Measurements from ENCODE around the gene LANCL2. TPM values are rescaled to one million over a fixed set of nuclear protein-coding genes. Genes with fewer than 3 reads are reported as not detected.

Gene LANCL2
- total RNA-seq, 4 donors from 2014 or later: 6.4 to 12.8 (median 9.7) TPM

DNA sequence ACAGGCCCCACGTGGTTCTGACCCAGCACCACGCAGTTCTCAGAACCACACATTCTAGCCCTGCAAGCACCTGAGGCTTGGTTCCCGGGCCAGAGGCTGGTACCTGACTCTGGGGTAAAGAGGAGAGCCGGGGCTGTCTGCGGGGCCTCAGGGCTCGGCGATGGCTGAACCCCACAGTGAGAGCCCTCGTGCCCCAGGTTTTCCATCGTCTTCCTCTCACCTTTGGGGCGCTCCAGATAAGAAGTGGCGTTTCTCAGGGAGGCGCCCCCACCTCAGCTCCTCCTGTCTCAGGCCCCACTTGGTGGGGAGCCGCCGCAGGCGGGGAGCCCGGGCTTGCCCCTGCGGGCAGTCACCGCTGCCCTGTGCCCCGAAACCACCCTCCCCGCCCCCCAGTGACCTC, 2.2 kb upstream of the LANCL2 start:
- peaks cover 0 to 9% (median 0%) of the 10 kb centered on the region in 4 donors for H3K27me3 ChIP-seq
- TF ChIP-seq, protein P1, sequence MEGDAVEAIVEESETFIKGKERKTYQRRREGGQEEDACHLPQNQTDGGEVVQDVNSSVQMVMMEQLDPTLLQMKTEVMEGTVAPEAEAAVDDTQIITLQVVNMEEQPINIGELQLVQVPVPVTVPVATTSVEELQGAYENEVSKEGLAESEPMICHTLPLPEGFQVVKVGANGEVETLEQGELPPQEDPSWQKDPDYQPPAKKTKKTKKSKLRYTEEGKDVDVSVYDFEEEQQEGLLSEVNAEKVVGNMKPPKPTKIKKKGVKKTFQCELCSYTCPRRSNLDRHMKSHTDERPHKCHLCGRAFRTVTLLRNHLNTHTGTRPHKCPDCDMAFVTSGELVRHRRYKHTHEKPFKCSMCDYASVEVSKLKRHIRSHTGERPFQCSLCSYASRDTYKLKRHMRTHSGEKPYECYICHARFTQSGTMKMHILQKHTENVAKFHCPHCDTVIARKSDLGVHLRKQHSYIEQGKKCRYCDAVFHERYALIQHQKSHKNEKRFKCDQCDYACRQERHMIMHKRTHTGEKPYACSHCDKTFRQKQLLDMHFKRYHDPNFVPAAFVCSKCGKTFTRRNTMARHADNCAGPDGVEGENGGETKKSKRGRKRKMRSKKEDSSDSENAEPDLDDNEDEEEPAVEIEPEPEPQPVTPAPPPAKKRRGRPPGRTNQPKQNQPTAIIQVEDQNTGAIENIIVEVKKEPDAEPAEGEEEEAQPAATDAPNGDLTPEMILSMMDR (IDR thresholded peaks at IDR 0.05): no peak
- no peak for TF ChIP-seq POLR2A (IDR thresholded peaks at IDR 0.05)
- H3K9me3 ChIP-seq: no peaks in the 10 kb centered on the region
- DNase-seq: no peak
- peaks cover 8 to 23% (median 14%) of the 10 kb centered on the region in 3 donors for H3K4me1 ChIP-seq
- H3K36me3 ChIP-seq: no peaks in the 10 kb centered on the region
- H3K27ac ChIP-seq: no peak overlapping the region
- 87% methylated on average over 5 of the region's 20 CpGs; no CpG with 5 or more reads in 1 of the 2 donors for WGBS, 2 donors
- no peak overlapping the region for H3K4me3 ChIP-seq
- intact Hi-C loops (cut with DNase I): no loop called here

DNA sequence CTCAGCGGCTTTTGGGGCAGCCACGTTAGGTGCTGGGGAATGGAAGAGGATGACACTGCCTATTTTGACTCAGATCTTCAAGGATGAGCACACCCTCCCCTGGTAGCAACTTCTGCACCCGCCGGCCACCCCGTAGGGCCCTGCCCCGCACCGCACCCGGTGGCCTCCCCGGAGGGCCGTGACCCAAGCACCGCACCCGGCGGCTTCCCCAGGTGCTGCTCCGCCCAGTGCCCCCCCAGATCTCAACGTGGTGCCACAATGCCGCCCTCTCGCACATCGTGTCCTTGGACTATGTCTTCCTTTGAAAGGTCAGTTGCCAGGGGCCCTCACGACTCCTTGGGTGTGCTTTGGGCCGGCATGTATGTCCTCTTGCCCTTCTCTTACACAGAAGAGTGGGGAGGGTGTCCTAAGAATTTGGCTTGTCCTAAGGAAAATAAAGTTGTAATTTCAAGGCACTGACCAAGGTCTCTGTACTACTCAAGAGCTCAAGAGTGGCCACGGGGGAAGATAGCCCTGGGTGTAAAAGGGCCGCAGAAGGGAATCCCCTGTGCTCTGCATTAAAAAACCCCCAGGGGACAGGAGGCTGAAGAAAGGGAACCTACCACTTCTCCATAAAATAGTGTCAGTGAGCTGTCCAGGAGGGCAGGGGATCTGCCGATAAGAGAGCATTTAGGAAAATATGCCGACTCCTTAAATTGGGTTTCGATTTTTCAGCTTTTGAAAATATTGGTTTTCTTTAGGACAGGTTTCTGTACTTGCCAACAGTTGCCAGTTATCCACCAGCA, 1.6 kb upstream of the LANCL2 start:
- TF ChIP-seq, protein P1 (IDR thresholded peaks at IDR 0.05): no peak
- no peak for TF ChIP-seq POLR2A (IDR thresholded peaks at IDR 0.05)
- no peak overlapping the region for H3K4me3 ChIP-seq
- intact Hi-C loops (cut with DNase I): no loop called here
- no peaks in the 10 kb centered on the region for H3K9me3 ChIP-seq
- H3K27ac ChIP-seq: no peak overlapping the region
- H3K27me3 ChIP-seq: peaks cover 0 to 9% (median 0%) of the 10 kb centered on the region in 4 donors
- H3K4me1 ChIP-seq: peaks cover 8 to 24% (median 14%) of the 10 kb centered on the region in 3 donors
- H3K36me3 ChIP-seq: no peaks in the 10 kb centered on the region
- 90 to 91% methylated on average over 5 of the region's 25 CpGs for WGBS, 2 donors
- DNase-seq: no peak

DNA sequence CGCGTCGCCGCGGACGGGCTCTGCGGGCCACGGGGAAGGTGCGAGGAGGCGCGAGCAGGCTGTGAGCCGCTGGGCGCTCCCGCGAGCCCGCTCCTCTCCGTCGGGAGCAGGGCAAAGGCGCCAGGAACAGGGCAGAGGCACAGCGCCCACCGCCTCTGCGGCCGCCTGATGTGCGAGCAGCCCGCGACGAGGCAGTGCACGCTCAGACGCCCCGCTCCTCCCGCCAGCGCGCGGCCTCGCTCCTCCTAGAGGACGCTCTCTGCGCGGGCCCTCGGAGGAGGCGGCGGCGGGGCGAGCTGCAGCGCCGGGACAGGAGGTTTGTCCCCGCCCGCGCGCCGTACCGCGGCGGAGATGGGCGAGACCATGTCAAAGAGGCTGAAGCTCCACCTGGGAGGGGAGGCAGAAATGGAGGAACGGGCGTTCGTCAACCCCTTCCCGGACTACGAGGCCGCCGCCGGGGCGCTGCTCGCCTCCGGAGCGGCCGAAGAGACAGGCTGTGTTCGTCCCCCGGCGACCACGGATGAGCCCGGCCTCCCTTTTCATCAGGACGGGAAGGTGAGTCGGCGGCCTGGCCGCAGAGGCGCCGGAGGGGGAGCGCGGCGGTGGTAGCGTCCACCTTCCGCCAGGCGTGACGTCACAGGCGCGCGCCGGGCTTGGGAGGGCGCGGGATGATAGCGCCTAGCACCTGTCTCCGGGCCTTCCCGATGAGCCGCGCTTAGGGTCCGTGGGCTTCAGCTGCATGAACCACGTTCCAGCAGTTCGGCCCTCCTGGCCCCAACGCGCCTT, 731 bp downstream of the LANCL2 start:
- Histone ChIP-seq H3K27me3 (no peaks in the 10 kb centered on the region), H3K9me3 (no peaks in the 10 kb centered on the region), H3K27ac (peak overlapping the region; percentile 97 to 99 (median 98)), H3K4me3 (peak overlapping the region; percentile 73 to 92 (median 88)), H3K4me1 (peaks cover 8 to 24% (median 14%) of the 10 kb centered on the region in 3 donors), H3K36me3 (no peaks in the 10 kb centered on the region)
- 0% methylated on average over 6 of the region's 101 CpGs; no CpG with 5 or more reads in 1 of the 2 donors for WGBS, 2 donors
- intact Hi-C loops (cut with DNase I): no loop called here
- peak; percentile 60 for DNase-seq
- TF ChIP-seq, protein P1 (IDR thresholded peaks at IDR 0.05): peak in 4 of 6 experiments; percentile 9 to 49 (median 36)
- peak in 3 of 4 donors; percentile 10 to 84 (median 83) for TF ChIP-seq POLR2A (IDR thresholded peaks at IDR 0.05)

DNA sequence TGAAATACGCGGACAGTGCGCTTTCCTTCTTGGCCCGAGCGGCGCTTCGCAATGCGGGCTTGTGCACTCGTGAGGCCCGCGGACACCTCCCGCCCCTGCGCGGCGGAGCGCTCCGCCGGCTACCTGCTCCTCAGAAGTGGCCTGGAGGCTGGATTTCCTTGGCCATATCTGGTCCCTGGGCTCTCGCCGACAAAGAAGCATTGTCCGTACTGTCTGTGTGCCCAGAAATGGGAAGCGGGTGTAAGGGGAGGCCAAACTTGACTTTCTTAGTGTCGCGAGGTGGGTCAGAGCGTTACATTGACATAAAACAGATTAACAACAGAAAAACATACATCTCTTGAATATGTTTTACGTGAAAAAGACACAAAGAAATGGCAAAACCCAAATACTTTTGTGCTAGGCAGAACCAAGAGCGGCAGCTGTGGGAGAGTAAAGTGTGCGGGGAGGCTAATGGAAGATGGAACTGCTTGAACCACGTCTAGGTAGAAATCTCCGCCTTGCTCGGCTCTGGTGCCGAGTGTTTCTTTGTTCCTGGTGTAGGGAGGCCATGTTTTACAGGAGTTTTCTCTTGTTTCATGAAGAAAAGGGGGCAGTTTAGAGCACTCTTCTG, 1.4 kb downstream of the LANCL2 start:
- H3K9me3 ChIP-seq: no peaks in the 10 kb centered on the region
- 0 to 1% methylated on average over 12 of the region's 32 CpGs for WGBS, 2 donors
- no peak for DNase-seq
- H3K27me3 ChIP-seq: no peaks in the 10 kb centered on the region
- peak overlapping the region; percentile 73 to 92 (median 88) for H3K4me3 ChIP-seq
- H3K4me1 ChIP-seq: peaks cover 8 to 24% (median 14%) of the 10 kb centered on the region in 3 donors
- H3K27ac ChIP-seq: peak overlapping the region; percentile 97 to 99 (median 98)
- TF ChIP-seq, protein P1 (IDR thresholded peaks at IDR 0.05): no peak
- no peak for TF ChIP-seq POLR2A (IDR thresholded peaks at IDR 0.05)
- H3K36me3 ChIP-seq: no peaks in the 10 kb centered on the region
- intact Hi-C loops (cut with DNase I): no loop called here
